Measurements from ENCODE around the gene ZNF136. TPM values are rescaled to one million over a fixed set of nuclear protein-coding genes. Genes with fewer than 3 reads are reported as not detected.
A peak's percentile ranks its signal among the peaks of the same experiment; 100 is the strongest.

The ZNF136 gene
- total RNA-seq, 2 donors from 2014 or later, result 5.6 to 6.1 TPM

GRCh38 chr19:12163826-12164225, 930 bp downstream of the ZNF136 start:
- DNase-seq, result no peak
- ATAC-seq, result no peak
- intact Hi-C loops (cut with DNase I, micrococcal nuclease), result no loop called here

- DNase-seq, result no peak
- intact Hi-C loops (cut with DNase I, micrococcal nuclease), result no loop called here
- no peak for ATAC-seq
Observed at GRCh38 chr19:12166626-12167025, 3.7 kb downstream of the ZNF136 start.

GRCh38 chr19:12180377-12180776, 17.5 kb downstream of the ZNF136 start:
- intact Hi-C loops (cut with DNase I, micrococcal nuclease), result no loop called here
- ATAC-seq (no peak), DNase-seq (no peak)

GRCh38 chr19:12187625-12188024, 24.7 kb downstream of the ZNF136 start:
- DNase-seq, result no peak
- no peak for ATAC-seq
- intact Hi-C loops (cut with DNase I, micrococcal nuclease), result no loop called here

- DNase-seq, result peak; percentile 87 to 88
- intact Hi-C loops (cut with DNase I, micrococcal nuclease), result no loop called here
- ATAC-seq, result peak; percentile 98
Observed at GRCh38 chr19:12194827-12195731, 32.2 kb downstream of the ZNF136 start.

GRCh38 chr19:12198136-12198535, 35.2 kb downstream of the ZNF136 start:
- intact Hi-C loops (cut with DNase I, micrococcal nuclease), result no loop called here
- no peak for ATAC-seq
- no peak for DNase-seq

- no peak for DNase-seq
- no peak for ATAC-seq
- intact Hi-C loops (cut with DNase I, micrococcal nuclease), result no loop called here
Observed at GRCh38 chr19:12199757-12200419, 37.0 kb downstream of the ZNF136 start.

GRCh38 chr19:12202250-12202649, 39.4 kb downstream of the ZNF136 start:
- ATAC-seq (peak; percentile 97), DNase-seq (peak; percentile 28 to 71)
- intact Hi-C loops (cut with DNase I, micrococcal nuclease), result no loop called here

GRCh38 chr19:12205296-12205695, 42.4 kb downstream of the ZNF136 start:
- ATAC-seq (no peak), DNase-seq (no peak)
- intact Hi-C loops (cut with DNase I, micrococcal nuclease), result no loop called here

GRCh38 chr19:12208221-12208620, 45.3 kb downstream of the ZNF136 start:
- DNase-seq, result no peak

GRCh38 chr19:12217332-12217731, 54.4 kb downstream of the ZNF136 start:
- DNase-seq, result no peak
- no peak for ATAC-seq
- intact Hi-C loops (cut with DNase I, micrococcal nuclease), result no loop called here

More at GRCh38 chr19:12208221-12208620, 45.3 kb downstream of the ZNF136 start:
- ATAC-seq, result no peak
- intact Hi-C loops (cut with DNase I, micrococcal nuclease), result no loop called here

- ATAC-seq (no peak), DNase-seq (no peak)
- intact Hi-C loops (cut with DNase I, micrococcal nuclease), result no loop called here
Observed at GRCh38 chr19:12222980-12223630, 60.2 kb downstream of the ZNF136 start.

GRCh38 chr19:12224676-12225075, 61.8 kb downstream of the ZNF136 start:
- intact Hi-C loops (cut with DNase I, micrococcal nuclease), result no loop called here
- ATAC-seq, result no peak
- no peak for DNase-seq

GRCh38 chr19:12229990-12230389, 67.1 kb downstream of the ZNF136 start:
- DNase-seq (no peak), ATAC-seq (no peak)
- intact Hi-C loops (cut with DNase I, micrococcal nuclease), result no loop called here

- intact Hi-C loops (cut with DNase I, micrococcal nuclease), result no loop called here
- no peak for ATAC-seq
Observed at GRCh38 chr19:12230751-12231733, 68.1 kb downstream of the ZNF136 start.

GRCh38 chr19:12232961-12233360, 70.1 kb downstream of the ZNF136 start:
- ATAC-seq (no peak), DNase-seq (no peak)
- intact Hi-C loops (cut with DNase I, micrococcal nuclease), result no loop called here

More at GRCh38 chr19:12230751-12231733, 68.1 kb downstream of the ZNF136 start:
- no peak for DNase-seq

- intact Hi-C loops (cut with DNase I, micrococcal nuclease), result no loop called here
- no peak for ATAC-seq
- no peak for DNase-seq
Observed at GRCh38 chr19:12237143-12237839, 74.4 kb downstream of the ZNF136 start.

Measured in left colon (tissue), 2 donors.